Activated CD4-positive, CD25-positive, alpha-beta regulatory T cell treated with anti-CD3 and anti-CD28 coated beads, Interleukin-2, amount 50 U/mL, for 16 hours (primary cell): ENCODE measurements around the gene SIRPB2.

Source experiments
- DNase-seq: peaks from one replicate; pipeline ENCODE4 v3.0.0-alpha.2; 2020; ENCODE audit warnings: low read depth, low spot score

Gene SIRPB2

GRCh38 chr20:1491281-1491840 lies at the start of gene SIRPB2:
Gene SIRPB2, minus strand, starts transcription at chr20:1491420. Its CDS starts 61 bp downstream, at chr20:1491359.
- no peak for DNase-seq

GRCh38 chr20:1539816-1540419 lies 48.7 kb upstream of the SIRPB2 start:
- DNase-seq = no peak

GRCh38 chr20:1538655-1539054 lies 47.4 kb upstream of the SIRPB2 start:
- DNase-seq = no peak

GRCh38 chr20:1537731-1538058 lies 46.5 kb upstream of the SIRPB2 start:
- DNase-seq = no peak

GRCh38 chr20:1536893-1537730 lies 45.9 kb upstream of the SIRPB2 start:
- DNase-seq = no peak

GRCh38 chr20:1535420-1536175 lies 44.4 kb upstream of the SIRPB2 start:
- no peak for DNase-seq

- no peak for DNase-seq
Observed at GRCh38 chr20:1534526-1534925, 43.3 kb upstream of the SIRPB2 start.

- DNase-seq = no peak
Observed at GRCh38 chr20:1533059-1533458, 41.8 kb upstream of the SIRPB2 start.

GRCh38 chr20:1528811-1529210 lies 37.6 kb upstream of the SIRPB2 start:
- DNase-seq = no peak

GRCh38 chr20:1527923-1528322 lies 36.7 kb upstream of the SIRPB2 start:
- no peak for DNase-seq

GRCh38 chr20:1526896-1527295 lies 35.7 kb upstream of the SIRPB2 start:
- no peak for DNase-seq

GRCh38 chr20:1526310-1526709 lies 35.1 kb upstream of the SIRPB2 start:
- no peak for DNase-seq

- no peak for DNase-seq
Observed at GRCh38 chr20:1524004-1524403, 32.8 kb upstream of the SIRPB2 start.

- no peak for DNase-seq
Observed at GRCh38 chr20:1517010-1517409, 25.8 kb upstream of the SIRPB2 start.

- DNase-seq = no peak
Observed at GRCh38 chr20:1513801-1514200, 22.6 kb upstream of the SIRPB2 start.

GRCh38 chr20:1509237-1509636 lies 18.0 kb upstream of the SIRPB2 start:
- DNase-seq = no peak

- no peak for DNase-seq
Observed at GRCh38 chr20:1508574-1508973, 17.4 kb upstream of the SIRPB2 start.

GRCh38 chr20:1507276-1507675 lies 16.1 kb upstream of the SIRPB2 start:
- DNase-seq = no peak

- no peak for DNase-seq
Observed at GRCh38 chr20:1505871-1506270, 14.7 kb upstream of the SIRPB2 start.

- DNase-seq = no peak
Observed at GRCh38 chr20:1505361-1505760, 14.1 kb upstream of the SIRPB2 start.

- peak; percentile 53 for DNase-seq
Observed at GRCh38 chr20:1503564-1504227, 12.5 kb upstream of the SIRPB2 start.

GRCh38 chr20:1500496-1500895 lies 9.3 kb upstream of the SIRPB2 start:
- DNase-seq = no peak
